ENCODE data around the gene PCDHGA4.
"Not testable (repeated sequence)": the region's sequence is repeated elsewhere in the genome, so short reads cannot be mapped to it uniquely, and the experiment has no call there.

PCDHGA4 gene

DNA sequence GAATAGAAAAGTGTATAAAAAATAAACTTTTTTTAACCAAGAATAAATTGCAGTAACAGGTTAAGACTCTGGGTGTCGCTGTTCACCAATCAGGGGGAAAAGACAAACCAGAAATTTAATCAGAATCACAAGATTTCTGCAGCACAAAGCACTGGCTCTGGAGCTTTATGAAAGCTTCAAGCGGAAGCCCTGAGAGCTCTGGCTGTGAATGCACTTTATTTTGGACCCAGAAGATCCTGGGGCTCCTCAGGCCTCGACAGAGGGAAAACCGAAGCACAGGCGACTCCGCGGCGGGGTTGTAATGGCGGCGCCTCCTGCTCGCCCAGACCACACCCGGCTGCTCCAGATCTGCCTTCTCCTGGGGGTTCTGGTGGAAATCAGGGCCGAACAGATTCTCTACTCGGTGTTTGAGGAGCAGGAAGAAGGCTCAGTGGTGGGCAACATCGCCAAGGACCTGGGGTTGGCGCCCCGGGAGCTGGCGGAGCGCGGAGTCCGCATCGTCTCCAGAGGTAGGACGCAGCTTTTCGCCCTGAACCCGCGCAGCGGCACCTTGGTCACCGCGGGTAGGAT is at the start of gene PCDHGA4:
PCDHGA4 (plus strand) TSS at position 122 of the 570 bp plus-strand sequence; CDS start at position 209, 87 bp downstream.
- no peak for DNase-seq (ENCODE audit: low read depth)

DNA sequence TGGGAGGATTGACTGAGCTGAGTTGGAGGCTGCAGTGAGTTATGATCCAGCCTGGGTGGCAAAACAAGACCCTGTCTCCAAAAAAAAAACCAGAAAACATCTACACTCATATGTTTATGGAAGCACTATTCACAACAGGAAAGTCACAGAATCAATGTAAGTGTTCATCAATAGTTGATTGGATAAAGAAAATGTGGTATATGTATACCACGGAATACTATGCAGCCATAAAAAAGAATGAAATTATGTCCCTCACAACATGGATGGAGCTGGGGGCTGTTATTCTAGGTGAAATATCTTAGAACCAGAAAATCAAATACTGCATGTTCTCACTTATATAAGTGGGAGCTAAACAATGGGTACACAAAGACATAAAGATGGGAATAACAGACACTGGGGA is 48.2 kb upstream of the PCDHGA4 start:
- no peak for DNase-seq (ENCODE audit: low read depth)

DNA sequence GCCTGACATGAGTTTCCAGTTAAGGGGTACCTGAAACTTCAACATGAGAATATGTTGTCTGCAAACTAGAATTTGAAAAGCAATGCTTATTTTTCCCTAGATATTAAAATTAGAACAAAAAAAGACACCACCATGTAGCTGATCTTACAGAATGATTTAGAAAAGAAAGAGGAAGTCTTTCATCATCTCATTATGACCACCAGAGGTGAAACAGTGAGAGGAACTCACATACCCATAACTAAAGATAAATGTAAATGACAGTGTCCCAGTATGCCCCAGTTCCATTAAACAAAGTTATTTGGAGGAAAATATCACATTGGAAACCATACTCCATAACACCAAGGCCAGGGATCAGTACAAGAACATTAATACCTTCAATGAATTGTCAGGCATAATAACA is 41.1 kb upstream of the PCDHGA4 start:
- DNase-seq (ENCODE audit: low read depth) = no peak

DNA sequence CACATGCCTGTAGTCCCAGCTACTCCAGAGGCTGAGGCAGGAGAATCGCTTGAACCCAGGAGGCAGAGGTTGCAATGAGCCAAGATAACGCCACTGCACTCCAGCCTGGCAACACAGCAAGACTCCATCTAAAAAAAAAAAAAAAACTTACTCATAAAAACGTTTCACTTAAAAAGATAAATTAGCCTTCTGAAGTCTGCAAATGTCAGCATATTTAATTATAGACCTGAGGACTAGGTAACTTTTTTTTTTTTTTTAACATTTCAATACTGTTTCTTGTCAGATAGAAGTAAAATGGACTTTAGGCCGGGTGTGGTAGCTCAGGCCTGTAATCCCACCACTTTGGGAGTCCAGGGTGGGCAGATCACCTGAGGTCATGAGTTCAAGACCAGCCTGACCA is 37.9 kb upstream of the PCDHGA4 start:
- not testable (repeated sequence) for DNase-seq (ENCODE audit: low read depth)

DNA sequence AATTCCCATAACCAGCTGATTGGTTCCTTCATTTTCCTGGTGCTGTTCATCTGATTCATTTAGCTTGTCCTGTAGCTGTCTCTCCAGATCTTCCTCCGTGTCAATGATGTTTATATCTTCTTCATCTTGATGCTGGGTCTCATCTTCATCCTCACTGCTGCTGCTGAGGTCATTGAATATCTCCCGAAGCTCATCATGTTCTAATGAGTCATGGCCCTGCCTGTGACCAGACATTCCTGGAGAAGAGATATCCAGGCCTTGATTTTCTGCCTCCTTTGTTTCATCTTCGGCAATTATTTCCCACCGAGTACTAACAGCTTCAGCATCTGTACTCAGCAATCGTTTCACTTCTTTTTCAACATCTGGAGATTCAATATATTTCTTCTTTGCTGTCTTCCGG is 35.6 kb upstream of the PCDHGA4 start:
- DNase-seq (ENCODE audit: low read depth) = no peak

DNA sequence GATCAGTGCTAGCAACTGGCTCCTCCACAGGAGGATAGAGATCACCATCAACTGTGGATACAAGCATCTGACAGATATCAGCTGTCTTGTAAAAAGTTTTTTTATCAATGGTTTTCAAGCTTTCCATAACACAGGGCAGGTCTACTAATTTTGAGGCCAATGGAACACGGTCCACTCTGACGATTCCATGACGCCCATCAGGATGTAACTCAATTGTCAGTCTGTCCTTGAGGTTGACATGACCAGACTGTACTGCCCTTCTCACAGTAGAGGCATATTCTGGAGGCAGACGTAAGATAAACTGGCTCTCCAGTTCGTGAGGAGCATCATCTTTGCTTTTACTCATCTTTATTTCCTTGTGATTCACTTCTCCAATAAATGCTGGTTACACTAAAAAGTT is 35.1 kb upstream of the PCDHGA4 start:
- no peak for DNase-seq (ENCODE audit: low read depth)

DNA sequence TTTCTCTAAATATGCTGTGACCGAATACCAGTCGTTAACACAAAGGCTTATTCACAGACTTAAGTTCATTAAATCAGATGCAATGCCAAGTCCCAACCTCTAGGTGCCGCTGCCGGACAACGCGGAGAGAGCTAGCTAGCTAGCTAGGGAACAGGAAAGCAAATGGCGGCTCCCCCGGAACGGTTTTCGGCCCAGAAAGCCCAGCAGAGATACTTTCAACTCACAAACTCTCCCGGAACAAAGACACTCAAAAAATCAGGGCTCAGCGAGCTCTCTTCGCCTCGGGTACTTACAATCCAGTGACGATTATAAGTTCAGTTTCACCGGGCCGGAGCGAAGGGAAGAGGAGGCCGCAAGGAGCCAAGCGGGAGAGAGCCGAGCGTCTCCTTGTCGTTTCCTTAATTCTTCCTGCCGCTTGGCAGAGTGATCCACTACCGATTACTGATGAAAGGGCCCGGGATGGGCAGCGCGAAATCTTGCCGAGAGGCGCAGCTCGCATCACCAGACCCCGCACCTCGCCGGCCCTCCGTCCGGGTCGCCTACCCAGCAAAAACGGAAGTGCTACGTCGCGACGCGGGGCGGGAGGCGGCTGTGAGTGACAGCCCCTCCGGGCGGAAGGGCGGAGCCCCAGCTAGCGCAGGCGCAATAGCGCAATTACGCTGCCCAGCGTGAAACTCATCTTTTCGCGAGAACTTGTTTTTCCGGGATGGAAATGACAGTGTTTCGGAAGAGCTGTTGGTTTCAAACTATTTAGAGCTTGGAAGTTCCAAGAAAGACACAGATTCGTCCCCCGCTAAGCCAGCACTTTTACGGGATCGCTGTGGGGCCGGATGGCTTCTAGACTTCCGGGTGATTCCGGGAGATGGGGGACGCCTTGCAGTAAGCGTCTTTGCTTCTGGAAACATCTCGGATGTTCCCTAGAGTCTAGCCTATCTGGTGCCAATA is 34.3 kb upstream of the PCDHGA4 start, which contains the start of gene TAF7:
TAF7 (minus strand) TSS at position 560 of the 945 bp plus-strand sequence. CDS start 740 bp downstream, outside the sequence.
- peak; percentile 89 for DNase-seq (ENCODE audit: low read depth)

DNA sequence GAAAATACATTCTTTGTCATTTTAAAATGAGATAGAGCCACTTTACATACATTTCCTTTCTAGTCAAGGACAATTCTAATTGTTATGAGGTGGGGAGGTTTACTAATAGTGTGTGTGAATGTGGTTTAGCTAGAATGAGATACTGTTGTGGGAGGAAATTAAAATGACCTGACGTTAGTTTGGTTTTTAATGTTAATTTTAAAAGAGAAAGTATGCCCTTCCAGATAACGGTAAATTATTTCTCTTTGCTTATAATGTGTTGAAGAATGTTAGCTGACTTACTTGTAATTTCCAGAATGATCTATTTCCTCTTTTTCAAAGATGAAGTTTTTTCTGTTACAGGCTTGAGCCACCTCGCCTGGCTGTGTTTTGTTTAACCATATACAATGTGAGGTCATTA is 32.6 kb upstream of the PCDHGA4 start:
- no peak for DNase-seq (ENCODE audit: low read depth)

DNA sequence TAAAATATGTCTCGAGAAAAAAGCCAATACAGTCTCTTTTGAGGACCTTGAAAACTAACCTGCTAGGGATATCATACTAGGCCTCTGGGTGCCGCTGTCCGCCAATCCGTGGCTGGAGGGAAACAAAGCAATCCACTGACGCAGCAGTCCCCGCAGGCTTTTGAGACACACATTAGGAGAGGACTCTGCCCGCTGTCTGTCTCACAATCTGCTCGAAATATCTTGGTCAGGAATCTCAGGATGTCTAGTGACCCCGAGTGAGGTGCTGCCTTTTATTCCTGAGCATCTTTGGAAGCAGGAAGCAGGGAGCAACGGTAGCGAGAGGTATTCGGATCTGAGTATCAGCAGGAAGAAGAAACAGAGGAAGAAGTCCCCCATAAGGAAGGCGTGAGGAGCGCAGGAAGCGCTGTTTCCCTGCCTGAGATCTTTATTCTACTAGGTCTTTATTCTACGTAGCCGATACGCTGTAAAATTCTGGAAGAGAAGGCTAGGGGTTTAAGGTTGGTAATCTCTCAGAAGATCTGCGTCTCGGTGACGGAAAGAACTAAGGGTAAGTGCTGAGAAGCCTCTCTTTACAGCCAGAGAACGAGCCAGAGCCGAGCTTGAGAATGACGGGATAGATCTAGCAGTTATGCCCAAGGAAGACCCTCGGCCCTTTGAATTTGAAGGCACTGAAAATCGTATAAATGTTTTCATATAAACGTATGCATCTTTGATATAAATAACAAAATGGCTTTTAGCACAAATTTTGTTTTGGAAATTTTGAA is 28.6 kb upstream of the PCDHGA4 start:
- peak; percentile 63 for DNase-seq (ENCODE audit: low read depth)

DNA sequence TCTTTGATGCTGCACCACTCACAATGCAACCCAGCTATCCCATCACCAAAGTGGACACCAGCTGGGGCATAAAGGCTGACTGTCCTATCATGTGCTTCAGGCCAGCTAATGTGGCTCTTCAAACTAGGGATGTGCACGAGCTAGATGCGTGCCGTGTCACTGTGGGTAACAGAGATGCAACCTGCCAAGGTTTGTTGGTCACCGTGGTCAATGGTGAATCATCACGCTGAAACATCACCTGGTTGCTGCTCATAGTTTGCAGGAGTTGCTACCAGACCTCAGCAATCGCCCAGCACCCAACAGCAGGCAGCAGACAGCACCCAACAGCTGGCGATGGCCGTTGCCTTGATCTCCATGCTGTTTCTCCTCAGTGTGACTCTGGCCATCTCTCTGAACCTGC is 26.6 kb upstream of the PCDHGA4 start:
- no peak for DNase-seq (ENCODE audit: low read depth)

DNA sequence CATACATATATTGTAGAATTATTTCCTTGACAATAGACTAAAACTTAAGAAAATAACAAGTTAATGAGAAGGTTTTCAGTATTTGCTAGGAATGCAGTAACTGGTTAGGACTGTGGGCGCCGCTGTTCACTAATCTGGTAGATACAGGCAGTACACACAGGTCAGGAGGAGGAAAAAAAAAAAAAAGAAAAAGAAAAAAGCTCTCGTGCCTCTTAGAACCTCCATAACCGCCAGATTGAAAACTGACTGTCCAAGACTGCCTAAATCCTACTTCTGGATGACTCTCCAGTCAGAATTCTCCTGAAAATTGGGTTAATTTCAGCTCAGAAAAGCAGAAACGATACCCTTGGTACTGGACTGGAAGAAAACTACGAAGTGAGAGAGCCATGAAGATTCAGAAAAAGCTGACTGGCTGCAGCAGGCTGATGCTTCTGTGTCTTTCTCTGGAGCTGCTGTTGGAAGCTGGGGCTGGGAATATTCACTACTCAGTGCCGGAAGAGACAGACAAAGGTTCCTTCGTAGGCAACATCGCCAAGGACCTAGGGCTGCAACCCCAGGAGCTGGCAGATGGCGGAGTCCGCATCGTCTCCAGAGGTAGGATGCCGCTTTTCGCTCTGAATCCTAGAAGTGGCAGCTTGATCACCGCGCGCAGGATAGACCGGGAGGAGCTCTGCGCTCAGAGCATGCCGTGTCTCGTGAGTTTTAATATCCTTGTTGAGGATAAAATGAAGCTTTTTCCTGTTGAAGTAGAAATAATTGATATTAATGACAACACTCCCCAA is 24.3 kb upstream of the PCDHGA4 start, which contains the start of gene PCDHGA1:
PCDHGA1 (plus strand) TSS at position 216 of the 782 bp plus-strand sequence.
- no peak for DNase-seq (ENCODE audit: low read depth)

DNA sequence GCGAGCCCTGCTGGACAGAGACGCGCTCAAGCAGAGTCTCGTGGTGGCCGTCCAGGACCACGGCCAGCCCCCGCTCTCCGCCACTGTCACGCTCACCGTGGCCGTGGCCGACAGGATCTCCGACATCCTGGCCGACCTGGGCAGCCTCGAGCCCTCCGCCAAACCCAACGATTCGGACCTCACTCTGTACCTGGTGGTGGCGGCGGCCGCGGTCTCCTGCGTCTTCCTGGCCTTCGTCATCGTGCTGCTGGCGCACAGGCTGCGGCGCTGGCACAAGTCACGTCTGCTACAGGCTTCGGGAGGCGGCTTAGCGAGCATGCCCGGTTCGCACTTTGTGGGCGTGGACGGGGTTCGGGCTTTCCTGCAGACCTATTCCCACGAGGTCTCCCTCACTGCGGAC is 22.2 kb upstream of the PCDHGA4 start:
- not testable (repeated sequence) for DNase-seq (ENCODE audit: low read depth)

DNA sequence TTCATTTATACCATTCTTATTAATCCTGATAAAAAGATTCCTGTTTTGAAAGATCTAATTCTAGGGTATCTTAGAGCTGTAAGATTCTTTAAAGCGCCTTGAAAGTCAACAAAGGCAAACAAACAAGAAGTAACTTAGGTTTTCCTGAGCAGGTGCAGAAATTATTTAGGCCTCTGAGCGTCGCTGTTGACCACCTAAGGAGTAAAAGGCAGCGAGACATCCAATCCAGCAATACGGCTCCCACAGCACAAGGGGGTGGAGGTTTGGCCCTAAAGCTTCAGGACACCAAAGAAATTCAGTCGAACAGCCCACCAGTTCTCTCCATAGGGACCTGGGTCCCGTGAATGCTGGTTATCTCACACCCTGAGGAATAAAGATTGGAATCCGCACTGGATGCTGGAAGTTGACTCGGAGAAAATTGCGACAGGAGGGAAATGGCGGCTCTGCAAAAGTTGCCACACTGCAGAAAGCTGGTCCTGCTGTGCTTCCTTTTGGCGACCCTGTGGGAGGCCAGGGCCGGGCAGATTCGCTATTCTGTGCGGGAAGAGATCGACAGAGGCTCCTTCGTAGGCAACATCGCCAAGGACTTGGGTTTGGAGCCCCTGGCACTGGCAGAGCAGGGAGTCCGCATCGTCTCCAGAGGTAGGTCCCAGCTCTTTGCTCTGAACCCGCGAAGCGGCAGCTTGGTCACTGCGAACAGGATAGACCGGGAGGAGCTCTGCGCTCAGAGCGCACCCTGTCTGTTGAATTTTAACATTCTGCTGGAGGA is 16.1 kb upstream of the PCDHGA4 start, which contains the start of gene PCDHGA2:
PCDHGA2 (plus strand) TSS at position 223 of the 769 bp plus-strand sequence.
- DNase-seq (ENCODE audit: low read depth) = no peak

DNA sequence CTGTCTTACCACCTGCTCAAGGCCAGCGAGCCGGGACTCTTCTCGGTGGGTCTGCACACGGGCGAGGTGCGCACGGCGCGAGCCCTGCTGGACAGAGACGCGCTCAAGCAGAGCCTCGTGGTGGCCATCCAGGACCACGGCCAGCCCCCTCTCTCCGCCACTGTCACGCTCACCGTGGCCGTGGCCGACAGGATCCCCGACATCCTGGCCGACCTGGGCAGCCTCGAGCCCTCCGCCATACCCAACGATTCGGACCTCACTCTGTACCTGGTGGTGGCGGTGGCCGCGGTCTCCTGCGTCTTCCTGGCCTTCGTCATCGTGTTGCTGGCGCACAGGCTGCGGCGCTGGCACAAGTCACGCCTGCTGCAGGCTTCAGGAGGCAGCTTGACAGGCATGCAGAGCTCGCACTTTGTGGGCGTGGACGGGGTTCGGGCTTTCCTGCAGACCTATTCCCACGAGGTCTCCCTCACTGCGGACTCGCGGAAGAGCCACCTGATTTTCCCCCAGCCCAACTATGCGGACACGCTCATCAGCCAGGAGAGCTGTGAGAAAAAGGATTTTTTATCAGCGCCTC is 14.0 kb upstream of the PCDHGA4 start:
- not testable (repeated sequence) for DNase-seq (ENCODE audit: low read depth)

DNA sequence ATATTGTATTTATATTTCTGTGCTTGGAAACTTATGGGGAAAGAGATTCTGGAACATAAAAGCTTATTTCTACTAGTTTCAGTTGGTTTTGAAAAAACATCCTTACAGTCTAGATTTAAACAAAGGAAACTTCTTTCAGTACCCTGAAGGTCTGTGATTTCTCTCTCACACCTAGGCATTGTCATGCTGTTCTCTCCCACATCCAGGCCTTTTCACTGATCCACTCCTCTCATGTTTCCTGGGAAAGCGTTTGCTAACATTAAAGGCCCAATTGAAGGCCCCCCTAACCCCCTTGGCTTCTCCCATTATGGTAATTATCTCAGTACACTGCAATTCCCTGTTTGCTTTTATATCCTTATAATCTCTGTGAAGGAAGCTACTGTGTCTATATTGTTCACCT is 12.0 kb upstream of the PCDHGA4 start:
- no peak for DNase-seq (ENCODE audit: low read depth)

DNA sequence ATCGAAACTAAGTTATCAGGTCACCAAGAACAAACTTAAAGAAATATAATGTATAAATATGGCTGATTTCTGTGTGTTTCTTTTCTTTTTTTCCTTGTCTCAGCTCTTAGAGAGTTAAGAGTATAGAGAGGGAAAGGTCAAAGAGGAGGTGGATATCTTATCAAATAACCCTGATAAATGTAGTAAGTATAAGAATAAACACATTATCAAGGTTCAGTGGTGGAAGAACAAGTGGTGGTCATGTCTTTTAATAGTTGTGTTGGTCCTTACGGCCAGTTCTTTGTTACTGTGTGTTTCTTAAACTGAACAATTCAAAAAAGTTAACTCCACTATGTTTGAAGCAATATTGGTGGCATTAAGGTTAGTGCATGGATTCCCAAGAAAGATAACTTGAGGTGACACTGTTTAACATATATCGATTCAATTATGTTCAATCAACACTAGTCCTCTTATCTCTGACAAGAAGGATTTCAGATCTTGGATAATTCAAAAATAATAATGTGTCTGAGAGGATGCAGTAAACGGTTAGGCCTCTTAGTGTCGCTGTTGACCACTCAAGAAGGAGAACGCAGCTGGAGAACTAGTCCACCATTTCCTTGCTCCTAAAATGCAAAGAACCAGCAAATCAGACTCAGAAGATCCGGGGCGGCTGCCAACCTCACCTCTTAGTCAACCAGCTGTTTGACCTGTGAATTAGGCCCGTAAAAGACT is 11.4 kb upstream of the PCDHGA4 start, which contains the start of gene PCDHGA3:
PCDHGA3 (plus strand) TSS at position 588 of the 711 bp plus-strand sequence. CDS start 205 bp downstream, outside the sequence.
- no peak for DNase-seq (ENCODE audit: low read depth)

DNA sequence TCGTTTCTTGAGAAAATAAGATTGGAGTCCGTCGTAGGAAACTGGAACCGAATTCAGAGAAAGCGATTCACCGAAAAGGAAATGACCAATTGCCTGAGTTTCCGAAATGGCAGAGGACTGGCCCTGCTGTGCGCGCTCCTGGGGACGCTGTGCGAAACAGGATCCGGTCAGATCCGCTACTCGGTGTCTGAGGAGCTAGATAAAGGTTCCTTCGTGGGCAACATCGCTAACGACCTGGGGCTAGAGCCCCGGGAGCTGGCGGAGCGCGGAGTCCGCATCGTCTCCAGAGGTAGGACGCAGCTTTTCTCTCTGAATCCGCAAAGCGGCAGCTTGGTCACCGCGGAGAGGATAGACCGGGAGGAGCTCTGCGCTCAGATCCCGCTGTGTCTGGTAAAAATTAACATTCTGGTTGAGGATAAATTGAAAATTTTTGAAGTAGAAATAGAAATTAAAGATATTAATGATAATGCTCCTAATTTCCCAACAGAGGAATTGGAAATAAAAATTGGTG is 10.8 kb upstream of the PCDHGA4 start:
- no peak for DNase-seq (ENCODE audit: low read depth)

DNA sequence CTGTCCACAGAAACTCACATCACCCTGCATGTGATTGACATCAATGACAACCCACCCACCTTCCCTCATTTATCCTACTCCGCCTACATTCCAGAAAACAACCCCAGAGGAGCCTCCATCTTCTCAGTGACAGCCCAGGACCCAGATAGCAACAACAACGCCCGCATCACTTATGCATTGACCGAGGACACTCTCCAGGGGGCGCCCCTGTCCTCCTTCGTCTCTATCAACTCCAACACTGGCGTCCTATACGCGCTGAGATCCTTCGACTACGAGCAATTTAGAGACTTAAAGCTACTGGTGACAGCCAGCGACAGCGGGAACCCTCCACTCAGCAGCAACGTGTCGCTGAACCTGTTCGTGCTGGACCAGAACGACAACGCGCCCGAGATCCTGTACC is 9.5 kb upstream of the PCDHGA4 start:
- DNase-seq (ENCODE audit: low read depth) = no peak

DNA sequence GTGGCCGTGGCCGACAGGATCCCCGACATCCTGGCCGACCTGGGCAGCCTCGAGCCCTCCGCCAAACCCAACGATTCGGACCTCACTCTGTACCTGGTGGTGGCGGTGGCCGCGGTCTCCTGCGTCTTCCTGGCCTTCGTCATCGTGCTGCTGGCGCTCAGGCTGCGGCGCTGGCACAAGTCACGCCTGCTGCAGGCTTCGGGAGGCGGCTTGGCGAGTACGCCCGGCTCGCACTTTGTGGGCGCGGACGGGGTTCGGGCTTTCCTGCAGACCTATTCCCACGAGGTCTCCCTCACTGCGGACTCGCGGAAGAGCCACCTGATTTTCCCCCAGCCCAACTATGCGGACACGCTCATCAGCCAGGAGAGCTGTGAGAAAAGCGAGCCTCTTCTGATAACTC is 8.8 kb upstream of the PCDHGA4 start:
- DNase-seq (ENCODE audit: low read depth) = not testable (repeated sequence)

Data from activated T-cell treated with anti-CD3 and anti-CD28 coated beads for 24 hours (primary cell).